ENCODE measurements around the gene NOX1. TPM values are rescaled to one million over a fixed set of nuclear protein-coding genes. Genes with fewer than 3 reads are reported as not detected.

The NOX1 gene
- 0.11 TPM in 1 of 2 replicates, not detected in the other for total RNA-seq

DNA sequence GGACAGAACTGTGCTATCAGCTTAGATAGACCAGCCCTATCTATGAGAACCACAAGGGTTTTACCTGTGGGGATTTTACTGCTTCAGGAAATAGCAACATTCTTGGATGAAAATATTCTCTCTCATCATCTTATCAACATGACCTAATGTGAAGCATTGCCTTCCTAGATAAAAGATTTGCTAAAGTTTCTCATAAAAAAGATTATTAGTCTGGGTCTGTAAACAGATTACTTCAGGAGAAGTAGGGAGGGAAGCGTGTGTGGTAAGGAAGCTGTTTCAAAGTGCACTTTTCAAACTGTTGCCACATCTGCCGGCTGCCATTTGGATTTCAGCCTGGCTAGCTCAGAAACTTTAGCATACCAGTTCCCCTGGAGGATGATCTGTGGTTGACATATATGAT lies at the start of gene NOX1:
Gene NOX1 (minus strand): TSS at position 35 of the 400 bp plus-strand sequence. CDS start 220 bp downstream, outside the sequence.

DNA sequence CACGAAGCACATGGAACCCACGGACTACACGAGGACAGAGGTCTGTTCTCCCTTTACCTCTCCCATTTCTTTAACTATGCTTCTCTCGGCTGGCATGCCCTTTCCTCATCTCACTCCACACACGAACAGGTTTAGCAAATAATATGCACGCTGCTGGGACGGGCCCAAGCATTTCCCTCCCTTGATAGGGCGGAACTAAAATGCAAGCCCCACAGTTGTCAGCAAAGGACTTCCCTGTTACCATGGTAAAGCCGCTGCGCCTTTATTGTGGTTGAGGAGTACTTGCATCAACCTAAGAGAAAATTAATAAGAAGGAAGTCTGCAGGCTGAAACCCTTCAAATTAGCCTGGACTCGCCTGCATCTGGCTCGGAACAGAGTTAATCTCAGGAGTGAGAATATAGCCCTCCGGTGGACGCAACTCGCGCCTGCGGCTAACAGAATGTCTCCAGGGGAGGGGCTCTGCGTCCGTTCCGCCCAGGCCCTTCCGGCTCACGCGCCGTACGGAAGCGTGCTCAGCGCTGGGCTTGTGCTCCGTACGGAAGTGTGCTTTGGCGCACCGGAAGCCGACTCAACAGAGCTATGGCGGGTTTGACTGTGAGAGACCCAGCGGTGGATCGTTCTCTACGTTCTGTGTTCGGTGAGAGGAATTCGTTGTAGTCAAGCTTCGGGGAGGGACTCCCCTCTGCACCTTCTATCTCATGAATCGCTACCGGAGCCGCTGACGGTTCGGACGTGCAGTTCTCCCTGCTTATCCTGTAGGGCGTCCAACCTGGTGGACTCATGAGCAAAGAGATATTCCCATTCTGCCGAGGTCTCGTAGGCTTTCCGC lies 54.1 kb downstream of the NOX1 start, which contains the start of gene CSTF2:
Gene CSTF2 (plus strand): TSS at position 555 of the 830 bp plus-strand sequence. CDS start 26 bp downstream, at position 581.

Small RNA genes lying within 50 kb of the gene (small RNA-seq; reads per million reads assigned to genes)
- not detected for gene RF00411

Other genes with a start within 250 kb of the NOX1 start
- gene TSPAN6, start 237.6 kb downstream of the NOX1 start, total RNA-seq, result 54.8 and 71.5 TPM in 2 replicates
- gene SRPX2, start 230.2 kb downstream of the NOX1 start, total RNA-seq, result 14.1 and 21.9 TPM in 2 replicates
- 4.7 and 7.1 TPM in 2 replicates for gene SYTL4, start 142.2 kb downstream of the NOX1 start, total RNA-seq
- gene CSTF2, start 54.0 kb downstream of the NOX1 start, total RNA-seq, result 10.2 and 18.1 TPM in 2 replicates
- gene XKRX, start 54.6 kb upstream of the NOX1 start, total RNA-seq, result 0.79 TPM in 1 of 2 replicates, not detected in the other
- gene ARL13A, start 95.3 kb upstream of the NOX1 start, total RNA-seq, result not detected in 2 replicates
- gene TRMT2B, start 177.8 kb upstream of the NOX1 start, total RNA-seq, result 7.5 and 12.7 TPM in 2 replicates
- not detected in 2 replicates for gene TMEM35A, start 204.5 kb upstream of the NOX1 start, total RNA-seq
- gene CENPI, start 223.8 kb upstream of the NOX1 start, total RNA-seq, result 6.3 and 7.4 TPM in 2 replicates